GM12872 (cell line): ENCODE measurements around the gene NOC4L.
A peak's percentile ranks its signal among the peaks of the same experiment; 100 is the strongest.

ENCODE experiments used
- TF ChIP-seq, protein P1 (sequence below): IDR thresholded peaks from 3 replicates; pipeline ENCODE4 v1.5.1; 2011; ENCODE audit warnings: low read depth, mild to moderate bottlenecking, low read length, moderate library complexity; ENCODE audit not compliant: insufficient read depth

The NOC4L gene

DNA sequence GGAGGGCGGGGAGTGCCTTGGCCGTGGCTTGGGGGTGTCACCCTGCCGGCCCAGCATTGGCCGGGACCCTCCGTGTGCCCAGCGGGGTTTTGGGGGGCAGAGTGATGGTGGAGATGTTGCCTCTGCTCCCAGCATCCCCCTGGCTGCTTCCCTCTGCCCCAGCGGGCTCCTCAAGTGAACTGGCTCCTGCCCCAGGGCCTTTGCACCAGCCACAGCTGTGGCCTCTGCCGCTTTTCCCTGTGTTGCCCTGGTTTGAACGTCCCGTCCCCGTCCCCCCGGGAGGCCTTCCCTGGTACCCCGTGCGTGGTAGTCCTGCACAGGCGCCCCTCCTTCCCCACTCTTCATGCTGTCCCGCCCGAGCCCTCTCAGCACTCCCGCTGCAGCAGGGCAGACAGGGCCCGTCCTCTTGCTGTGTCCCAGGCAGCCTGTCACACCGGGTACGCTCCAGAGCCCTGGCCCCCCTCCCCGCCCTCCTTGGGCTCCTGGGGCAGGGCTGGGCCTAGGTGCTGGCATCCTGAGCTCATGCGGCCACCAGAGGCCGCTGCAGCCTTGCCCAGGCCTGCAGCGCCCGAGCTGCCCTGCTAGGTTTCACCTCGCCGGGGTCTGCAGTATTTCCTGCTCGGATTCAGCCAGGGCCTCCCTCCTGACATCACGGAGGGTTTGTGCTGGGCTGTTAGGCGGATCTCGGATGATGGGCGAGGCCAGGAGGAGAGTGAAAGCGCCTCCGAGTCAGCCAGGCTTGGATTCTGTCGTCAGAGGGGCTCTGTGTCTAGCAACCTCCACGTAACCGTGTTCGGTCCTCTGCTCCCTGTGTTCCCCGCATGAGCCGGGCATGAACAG is 9.5 kb downstream of the NOC4L start:
- TF ChIP-seq, protein P1, sequence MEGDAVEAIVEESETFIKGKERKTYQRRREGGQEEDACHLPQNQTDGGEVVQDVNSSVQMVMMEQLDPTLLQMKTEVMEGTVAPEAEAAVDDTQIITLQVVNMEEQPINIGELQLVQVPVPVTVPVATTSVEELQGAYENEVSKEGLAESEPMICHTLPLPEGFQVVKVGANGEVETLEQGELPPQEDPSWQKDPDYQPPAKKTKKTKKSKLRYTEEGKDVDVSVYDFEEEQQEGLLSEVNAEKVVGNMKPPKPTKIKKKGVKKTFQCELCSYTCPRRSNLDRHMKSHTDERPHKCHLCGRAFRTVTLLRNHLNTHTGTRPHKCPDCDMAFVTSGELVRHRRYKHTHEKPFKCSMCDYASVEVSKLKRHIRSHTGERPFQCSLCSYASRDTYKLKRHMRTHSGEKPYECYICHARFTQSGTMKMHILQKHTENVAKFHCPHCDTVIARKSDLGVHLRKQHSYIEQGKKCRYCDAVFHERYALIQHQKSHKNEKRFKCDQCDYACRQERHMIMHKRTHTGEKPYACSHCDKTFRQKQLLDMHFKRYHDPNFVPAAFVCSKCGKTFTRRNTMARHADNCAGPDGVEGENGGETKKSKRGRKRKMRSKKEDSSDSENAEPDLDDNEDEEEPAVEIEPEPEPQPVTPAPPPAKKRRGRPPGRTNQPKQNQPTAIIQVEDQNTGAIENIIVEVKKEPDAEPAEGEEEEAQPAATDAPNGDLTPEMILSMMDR, result peak; percentile 93

DNA sequence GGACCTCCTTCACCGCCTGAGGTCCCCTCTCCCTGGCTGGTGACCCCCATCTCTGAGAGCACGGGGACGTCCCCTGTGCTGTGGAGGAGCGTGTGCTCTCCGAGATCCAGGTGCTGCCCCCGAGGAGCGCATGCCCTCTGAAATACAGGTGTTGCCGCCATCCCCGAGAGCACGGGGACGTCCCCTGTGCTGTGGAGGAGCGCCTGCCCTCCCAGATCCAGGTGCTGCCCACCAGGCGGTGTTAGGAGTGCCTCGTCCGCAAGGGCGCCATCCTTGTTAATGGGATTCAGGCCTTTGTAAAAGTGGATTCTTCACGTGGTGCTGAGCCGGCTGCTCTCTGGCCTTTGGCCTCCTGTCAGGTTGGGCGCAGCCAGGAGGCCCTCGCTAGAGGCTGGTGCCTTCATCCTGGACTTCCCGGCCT is 10.1 kb downstream of the NOC4L start:
- TF ChIP-seq, protein P1, result no peak

DNA sequence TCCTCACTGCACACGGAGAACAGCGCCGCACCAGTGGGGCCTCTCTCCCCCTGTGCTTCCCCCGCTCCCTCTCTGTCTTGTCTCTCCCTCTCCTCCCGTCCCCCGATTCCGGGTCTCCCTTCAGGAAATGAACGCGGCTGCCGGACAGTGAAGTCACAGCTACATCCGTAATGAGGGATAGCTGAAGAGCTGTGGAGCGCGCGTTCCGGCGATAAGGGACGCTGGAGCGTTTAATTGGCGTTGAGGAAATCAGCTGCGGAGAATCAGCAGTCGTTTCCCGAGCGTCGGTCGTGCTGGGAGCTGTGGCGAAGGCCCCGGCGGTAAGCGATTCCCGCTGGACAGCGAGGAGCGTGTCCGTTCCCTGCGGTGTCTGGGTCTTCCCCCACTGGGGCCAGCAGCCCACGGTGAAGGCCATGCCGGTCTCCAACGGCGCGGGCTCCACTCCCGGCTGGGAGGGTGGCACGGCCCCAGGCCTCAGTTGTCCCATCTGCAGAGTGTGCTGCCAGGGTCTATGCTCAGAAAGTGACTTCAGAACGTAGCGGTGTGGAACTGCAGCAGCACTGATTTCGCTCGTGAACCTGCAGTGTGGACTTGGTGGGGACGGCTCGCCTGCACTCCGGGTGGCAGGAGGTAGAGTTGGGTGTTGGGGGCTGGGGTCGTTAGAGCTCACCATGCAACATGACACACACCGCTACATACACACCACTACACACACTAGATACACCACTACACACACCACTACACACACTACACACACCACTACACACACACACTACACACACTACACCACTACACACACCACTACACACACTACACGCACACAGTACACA is 10.9 kb downstream of the NOC4L start:
- TF ChIP-seq, protein P1, result no peak

DNA sequence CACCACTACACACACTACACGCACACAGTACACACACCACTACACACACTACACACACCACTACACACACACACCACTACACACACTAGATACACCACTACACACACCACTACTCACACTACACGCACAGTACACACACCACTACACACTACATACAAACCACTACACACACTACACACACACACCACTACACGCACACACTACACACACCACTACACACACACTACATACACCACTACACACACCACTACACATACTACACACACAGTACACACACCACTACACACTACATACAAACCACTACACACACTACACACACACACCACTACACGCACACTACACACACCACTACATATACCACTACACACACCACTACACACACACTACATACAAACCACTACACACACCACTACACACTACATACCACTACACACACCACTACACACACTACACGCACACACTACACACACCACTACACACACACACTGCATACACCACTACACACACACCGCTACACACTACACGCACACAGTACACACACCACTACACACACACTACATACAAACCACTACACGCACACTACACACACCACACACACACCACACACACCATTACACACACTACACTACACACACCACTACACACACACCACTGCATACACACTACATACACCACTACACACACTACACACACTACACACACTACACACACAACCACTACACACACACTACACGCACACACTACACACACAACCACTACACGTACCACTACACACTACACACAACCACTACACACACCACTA is 11.7 kb downstream of the NOC4L start:
- TF ChIP-seq, protein P1, result no peak

DNA sequence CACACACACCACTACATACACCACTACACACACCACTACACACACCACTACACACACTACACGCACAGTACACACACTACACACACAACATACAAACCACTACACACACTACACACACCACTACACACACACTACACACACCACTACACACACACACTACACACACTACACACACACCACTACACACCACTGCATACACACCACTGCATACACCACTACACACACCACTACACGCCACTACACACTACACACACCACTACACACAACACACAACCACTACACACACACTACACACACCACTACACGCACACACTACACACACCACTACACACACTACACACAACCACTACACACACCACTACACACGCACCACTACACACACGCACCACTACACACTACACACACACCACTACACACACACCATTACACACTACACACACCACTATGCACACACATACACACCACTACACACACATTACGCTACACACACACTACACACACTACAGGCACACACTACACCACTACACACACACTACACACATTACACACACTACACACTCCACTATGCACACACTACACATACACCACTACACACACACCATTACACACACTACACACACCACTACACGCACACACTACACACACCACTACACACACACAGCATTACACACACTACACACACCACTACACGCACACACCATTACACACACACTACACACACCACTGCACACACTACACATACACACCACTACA is 12.5 kb downstream of the NOC4L start:
- TF ChIP-seq, protein P1, result no peak

DNA sequence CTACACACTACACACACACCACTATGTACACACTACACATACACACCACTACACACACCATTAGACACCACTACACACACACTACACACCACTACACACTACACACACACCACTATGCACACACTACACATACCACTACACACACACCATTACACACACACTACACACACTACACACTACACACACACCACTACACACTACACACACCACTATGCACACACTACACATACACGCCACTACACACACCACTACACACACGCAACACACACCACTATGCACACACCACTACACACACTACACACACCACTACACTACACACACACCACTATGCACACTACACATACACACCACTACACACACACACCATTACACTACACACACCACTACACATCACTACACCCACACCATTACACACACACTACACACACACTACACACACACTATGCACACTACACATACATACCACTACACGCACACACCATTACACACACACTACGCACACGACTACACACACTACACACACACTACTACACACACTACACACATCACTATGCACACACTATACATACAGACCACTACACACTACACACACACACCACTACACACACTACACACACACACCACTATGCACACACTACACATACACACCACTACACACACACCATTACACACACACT is 13.6 kb downstream of the NOC4L start:
- TF ChIP-seq, protein P1, result no peak
